HG03280 (cell line): ENCODE results near the gene CREB3L1.
"Not testable (repeated sequence)": the region's sequence is repeated elsewhere in the genome, so short reads cannot be mapped to it uniquely, and the experiment has no call there.

Source experiments
- ATAC-seq: cut with Tn5 transposase; IDR thresholded peaks from one replicate; pipeline ENCODE4 v1.9.1; 2021; ENCODE audit warnings: mild to moderate bottlenecking, moderate library complexity; ENCODE audit not compliant: unreplicated experiment

Gene CREB3L1

GRCh38 chr11:46248289-46249102 lies 29.0 kb upstream of the CREB3L1 start:
- no peak for ATAC-seq

- no peak for ATAC-seq
Observed at GRCh38 chr11:46249103-46249937, 28.1 kb upstream of the CREB3L1 start.

GRCh38 chr11:46249938-46250744 lies 27.3 kb upstream of the CREB3L1 start:
- no peak for ATAC-seq

GRCh38 chr11:46250745-46251052 lies 26.8 kb upstream of the CREB3L1 start:
- ATAC-seq = no peak

GRCh38 chr11:46251954-46252353 lies 25.5 kb upstream of the CREB3L1 start:
- no peak for ATAC-seq

- no peak for ATAC-seq
Observed at GRCh38 chr11:46252373-46252914, 25.0 kb upstream of the CREB3L1 start.

- no peak for ATAC-seq
Observed at GRCh38 chr11:46253258-46254132, 24.0 kb upstream of the CREB3L1 start.

GRCh38 chr11:46254133-46254491 lies 23.4 kb upstream of the CREB3L1 start:
- no peak for ATAC-seq

GRCh38 chr11:46256540-46257001 lies 20.9 kb upstream of the CREB3L1 start:
- ATAC-seq = no peak

GRCh38 chr11:46259347-46259746 lies 18.1 kb upstream of the CREB3L1 start:
- ATAC-seq = not testable (repeated sequence)

- ATAC-seq = no peak
Observed at GRCh38 chr11:46259971-46260560, 17.4 kb upstream of the CREB3L1 start.

- ATAC-seq = no peak
Observed at GRCh38 chr11:46263120-46263519, 14.3 kb upstream of the CREB3L1 start.

- no peak for ATAC-seq
Observed at GRCh38 chr11:46264030-46264429, 13.4 kb upstream of the CREB3L1 start.

GRCh38 chr11:46264976-46265375 lies 12.5 kb upstream of the CREB3L1 start:
- ATAC-seq = no peak

- ATAC-seq = no peak
Observed at GRCh38 chr11:46265764-46266163, 11.7 kb upstream of the CREB3L1 start.

GRCh38 chr11:46267930-46268329 lies 9.5 kb upstream of the CREB3L1 start:
- no peak for ATAC-seq

GRCh38 chr11:46270684-46271083 lies 6.8 kb upstream of the CREB3L1 start:
- ATAC-seq = no peak

GRCh38 chr11:46271407-46271806 lies 6.1 kb upstream of the CREB3L1 start:
- no peak for ATAC-seq

GRCh38 chr11:46271875-46272815 lies 5.3 kb upstream of the CREB3L1 start:
- ATAC-seq = no peak
